GDM1 (cell line): ENCODE measurements around the gene SNIP1.
"Not testable (repeated sequence)": the region's sequence is repeated elsewhere in the genome, so short reads cannot be mapped to it uniquely, and the experiment has no call there.

Experiments
- DNase-seq: peaks from one replicate; lab custom pipeline; 2025; lab: John Stamatoyannopoulos, UW

The SNIP1 gene

GRCh38 chr1:37559080-37559479, 5.0 kb upstream of the SNIP1 start:
- DNase-seq, result no peak

- no peak for DNase-seq
These were observed 4.3 kb upstream of the SNIP1 start for GRCh38 chr1:37558411-37558810.

- DNase-seq, result no peak
These were observed 3.3 kb upstream of the SNIP1 start for GRCh38 chr1:37557402-37557801.

- no peak for DNase-seq
These were observed 2.7 kb upstream of the SNIP1 start, which contains the start of gene DNALI1 for GRCh38 chr1:37556712-37557196. DNALI1 (plus strand) TSS chr1:37556940; CDS start chr1:37556995, 55 bp downstream.

GRCh38 chr1:37553598-37553926, 531 bp downstream of the SNIP1 start:
- no peak for DNase-seq

GRCh38 chr1:37549341-37549740, 4.8 kb downstream of the SNIP1 start:
- no peak for DNase-seq

GRCh38 chr1:37545019-37545418, 9.1 kb downstream of the SNIP1 start:
- no peak for DNase-seq

- no peak for DNase-seq
These were observed 9.6 kb downstream of the SNIP1 start for GRCh38 chr1:37544530-37544929.

- DNase-seq, result no peak
These were observed 13.9 kb downstream of the SNIP1 start for GRCh38 chr1:37540036-37540785.

GRCh38 chr1:37539154-37539553, 14.9 kb downstream of the SNIP1 start:
- not testable (repeated sequence) for DNase-seq

GRCh38 chr1:37537378-37537777, 16.7 kb downstream of the SNIP1 start:
- no peak for DNase-seq

GRCh38 chr1:37533317-37534093, 20.6 kb downstream of the SNIP1 start:
- no peak for DNase-seq

GRCh38 chr1:37532418-37533156, 21.5 kb downstream of the SNIP1 start:
- not testable (repeated sequence) for DNase-seq

- not testable (repeated sequence) for DNase-seq
These were observed 24.2 kb downstream of the SNIP1 start for GRCh38 chr1:37529888-37530287.

GRCh38 chr1:37519613-37520012, 34.5 kb downstream of the SNIP1 start:
- no peak for DNase-seq

GRCh38 chr1:37518929-37519328, 35.2 kb downstream of the SNIP1 start:
- DNase-seq, result not testable (repeated sequence)

GRCh38 chr1:37518241-37518640, 35.9 kb downstream of the SNIP1 start:
- DNase-seq, result not testable (repeated sequence)

GRCh38 chr1:37517569-37517968, 36.5 kb downstream of the SNIP1 start:
- no peak for DNase-seq

- no peak for DNase-seq
These were observed 38.7 kb downstream of the SNIP1 start for GRCh38 chr1:37515185-37516034.

- DNase-seq, result peak; percentile 86
These were observed 39.5 kb downstream of the SNIP1 start, which contains the start of gene MEAF6 for GRCh38 chr1:37514350-37515184. MEAF6 (minus strand) TSS chr1:37514766; CDS start chr1:37514746, 20 bp downstream.
